Activated T-cell treated with anti-CD3 and anti-CD28 coated beads, Interleukin-2, amount 50 U/mL, for 48 hours (primary cell): ENCODE measurements around the gene ARHGEF1.
A peak's percentile ranks its signal among the peaks of the same experiment; 100 is the strongest.

ENCODE experiments used
- DNase-seq, 2 experiments: peaks; one replicate each; pipeline ENCODE4 v3.0.0-alpha.2; 2020

Gene ARHGEF1

GRCh38 chr19:41883821-41884733, 1.1 kb downstream of the ARHGEF1 start:
- peak; percentile 94 to 95 for DNase-seq

GRCh38 chr19:41886761-41887710, 4.1 kb downstream of the ARHGEF1 start:
- peak in 1 of 2 experiments; percentile 76 for DNase-seq

GRCh38 chr19:41887711-41888382, 4.9 kb downstream of the ARHGEF1 start:
- peak; percentile 89 to 91 for DNase-seq

GRCh38 chr19:41888926-41889325, 5.9 kb downstream of the ARHGEF1 start:
- peak in 1 of 2 experiments; percentile 40 for DNase-seq

- no peak for DNase-seq
Observed at GRCh38 chr19:41889896-41890295, 6.9 kb downstream of the ARHGEF1 start.

GRCh38 chr19:41890936-41891335, 8.0 kb downstream of the ARHGEF1 start:
- no peak for DNase-seq

GRCh38 chr19:41892173-41892902, 9.4 kb downstream of the ARHGEF1 start:
- no peak for DNase-seq

- peak in 1 of 2 experiments; percentile 55 for DNase-seq
Observed at GRCh38 chr19:41893899-41894298, 10.9 kb downstream of the ARHGEF1 start.

GRCh38 chr19:41894350-41894749, 11.4 kb downstream of the ARHGEF1 start:
- DNase-seq = no peak

GRCh38 chr19:41895745-41896580, 13.0 kb downstream of the ARHGEF1 start:
- peak; percentile 45 to 49 for DNase-seq

GRCh38 chr19:41896581-41896942, 13.6 kb downstream of the ARHGEF1 start:
- no peak for DNase-seq

- no peak for DNase-seq
Observed at GRCh38 chr19:41897181-41897580, 14.2 kb downstream of the ARHGEF1 start.

- no peak for DNase-seq
Observed at GRCh38 chr19:41897820-41898219, 14.8 kb downstream of the ARHGEF1 start.

GRCh38 chr19:41898235-41898634, 15.3 kb downstream of the ARHGEF1 start:
- no peak for DNase-seq

- DNase-seq = no peak
Observed at GRCh38 chr19:41901707-41902360, 18.9 kb downstream of the ARHGEF1 start.

GRCh38 chr19:41902594-41902993, 19.6 kb downstream of the ARHGEF1 start:
- DNase-seq = no peak

- no peak for DNase-seq
Observed at GRCh38 chr19:41903193-41903953, 20.4 kb downstream of the ARHGEF1 start.

- no peak for DNase-seq
Observed at GRCh38 chr19:41904118-41904870, 21.3 kb downstream of the ARHGEF1 start.
